Measurements from ENCODE around the gene UNC93B1.

GRCh38 chr11:68008381-68009337 is 4.8 kb upstream of the UNC93B1 start:
- no peak for TF ChIP-seq CTCF (IDR thresholded peaks at IDR 0.05)
- no peak for TF ChIP-seq POLR2AphosphoS5 (IDR thresholded peaks at IDR 0.05)

All from prostate gland (tissue), 2 donors.